Ascending aorta (tissue), 2 donors: ENCODE data around the gene NTSR1. TPM values are rescaled to one million over a fixed set of nuclear protein-coding genes. Genes with fewer than 3 reads are reported as not detected.

Experiments used
- DNase-seq, 2 donors: peaks; one replicate each; pipeline ENCODE4 v3.0.0-alpha.2; 2019; ENCODE audit warnings: low spot score in 2 of 2
- H3K27ac ChIP-seq, 2 donors: fragments of 200-600 bp; sonication (generic); one replicate each; pipeline ENCODE4 v1.5.1; 2016 to 2017; ENCODE audit warnings: mild to moderate bottlenecking in 1 of 2
- H3K27me3 ChIP-seq: fragments of 200-600 bp; sonication (generic); one replicate; pipeline ENCODE4 v1.5.1; 2017
- H3K36me3 ChIP-seq, 2 donors: fragments of 200-600 bp; sonication (generic); one replicate each; pipeline ENCODE4 v1.5.1; 2016
- H3K4me1 ChIP-seq, 2 donors: fragments of 200-600 bp; sonication (generic); one replicate each; pipeline ENCODE4 v1.5.1; 2016 to 2017; ENCODE audit warnings: mild to moderate bottlenecking in 1 of 2
- H3K4me3 ChIP-seq, 2 donors: fragments of 200-600 bp; sonication (generic); one replicate each; pipeline ENCODE4 v1.5.1; 2016 to 2017; ENCODE audit warnings: mild to moderate bottlenecking in 1 of 2
- H3K9me3 ChIP-seq, 2 donors: fragments of 200-600 bp; sonication (generic); one replicate each; pipeline ENCODE4 v1.5.1; 2016
- intact Hi-C: fragments of 100-400 bp; cut with DNase I; formaldehyde crosslinking; loops from one replicate; pipeline ENCODE4 v1.15.1; 2023
- total RNA-seq: library from RNA; depleted of rRNA; stranded (reverse); fragments of >200 nt; gene quantifications from one replicate; pipeline ENCODE4 v1.1.0, GENCODE V29; 2016
- TF ChIP-seq, protein P1 (sequence below), 3 experiments: fragments of 200-600 bp in 2 of 3; fragments of 450-650 bp in 1 of 3; sonication (generic) in 2 of 3; IDR thresholded peaks; one replicate each; pipeline ENCODE4 v1.5.1; 2016 to 2019; ENCODE audit warnings: antibody characterized with exemption in 3 of 3, mild to moderate bottlenecking in 1 of 3, moderate library complexity in 1 of 3

NTSR1 gene
- total RNA-seq, 1 donor from 2014 or later: not detected

- Histone ChIP-seq H3K4me3 (no peak overlapping the region), H3K9me3 (no peaks in the 10 kb centered on the region), H3K27ac (no peak overlapping the region), H3K4me1 (no peaks in the 10 kb centered on the region), H3K36me3 (no peaks in the 10 kb centered on the region), H3K27me3 (no peaks in the 10 kb centered on the region)
- DNase-seq: no peak
- TF ChIP-seq, protein P1, sequence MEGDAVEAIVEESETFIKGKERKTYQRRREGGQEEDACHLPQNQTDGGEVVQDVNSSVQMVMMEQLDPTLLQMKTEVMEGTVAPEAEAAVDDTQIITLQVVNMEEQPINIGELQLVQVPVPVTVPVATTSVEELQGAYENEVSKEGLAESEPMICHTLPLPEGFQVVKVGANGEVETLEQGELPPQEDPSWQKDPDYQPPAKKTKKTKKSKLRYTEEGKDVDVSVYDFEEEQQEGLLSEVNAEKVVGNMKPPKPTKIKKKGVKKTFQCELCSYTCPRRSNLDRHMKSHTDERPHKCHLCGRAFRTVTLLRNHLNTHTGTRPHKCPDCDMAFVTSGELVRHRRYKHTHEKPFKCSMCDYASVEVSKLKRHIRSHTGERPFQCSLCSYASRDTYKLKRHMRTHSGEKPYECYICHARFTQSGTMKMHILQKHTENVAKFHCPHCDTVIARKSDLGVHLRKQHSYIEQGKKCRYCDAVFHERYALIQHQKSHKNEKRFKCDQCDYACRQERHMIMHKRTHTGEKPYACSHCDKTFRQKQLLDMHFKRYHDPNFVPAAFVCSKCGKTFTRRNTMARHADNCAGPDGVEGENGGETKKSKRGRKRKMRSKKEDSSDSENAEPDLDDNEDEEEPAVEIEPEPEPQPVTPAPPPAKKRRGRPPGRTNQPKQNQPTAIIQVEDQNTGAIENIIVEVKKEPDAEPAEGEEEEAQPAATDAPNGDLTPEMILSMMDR (IDR thresholded peaks at IDR 0.05): no peak
- intact Hi-C loops: no loop called here
Measured at GRCh38 chr20:62732031-62732760, 23.6 kb downstream of the NTSR1 start.

DNA sequence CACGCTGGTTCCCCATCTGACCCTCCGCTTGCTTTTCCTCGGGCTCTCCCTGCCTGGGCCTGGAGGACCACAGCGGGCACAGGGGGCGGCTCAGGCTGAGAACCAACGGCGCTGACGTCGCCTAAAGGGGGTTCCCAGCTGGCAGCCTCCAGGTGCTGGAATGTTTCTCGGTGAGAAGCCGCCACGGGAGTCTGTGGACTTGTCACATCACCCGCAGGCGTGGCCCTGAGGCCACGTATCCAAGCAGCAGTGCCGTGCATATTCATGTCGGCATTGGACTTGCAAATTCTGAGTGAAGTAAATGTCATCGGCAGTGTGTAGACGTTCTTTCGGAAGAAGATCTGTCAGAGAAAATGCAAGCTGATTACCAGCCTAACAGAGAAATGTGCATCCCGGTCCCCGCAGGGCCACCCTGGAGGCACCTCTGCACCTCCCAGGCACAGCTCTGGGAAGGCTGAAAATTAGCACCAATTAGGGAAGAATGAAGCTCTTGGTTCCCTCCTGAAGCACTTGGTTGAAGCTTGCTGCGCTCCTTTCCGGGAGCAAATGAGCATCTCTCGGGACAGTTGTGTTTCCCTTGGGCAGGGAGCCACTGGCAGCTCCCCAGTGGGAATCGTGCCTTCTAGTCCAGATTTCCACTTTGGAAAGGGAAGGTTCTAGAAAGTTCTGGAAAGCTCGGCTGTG, 24.3 kb downstream of the NTSR1 start:
- Histone ChIP-seq H3K27ac (no peak overlapping the region), H3K27me3 (no peaks in the 10 kb centered on the region), H3K36me3 (no peaks in the 10 kb centered on the region), H3K9me3 (no peaks in the 10 kb centered on the region), H3K4me1 (no peaks in the 10 kb centered on the region), H3K4me3 (no peak overlapping the region)
- DNase-seq: no peak
- TF ChIP-seq, protein P1 (IDR thresholded peaks at IDR 0.05): no peak
- intact Hi-C loops: no loop called here

DNA sequence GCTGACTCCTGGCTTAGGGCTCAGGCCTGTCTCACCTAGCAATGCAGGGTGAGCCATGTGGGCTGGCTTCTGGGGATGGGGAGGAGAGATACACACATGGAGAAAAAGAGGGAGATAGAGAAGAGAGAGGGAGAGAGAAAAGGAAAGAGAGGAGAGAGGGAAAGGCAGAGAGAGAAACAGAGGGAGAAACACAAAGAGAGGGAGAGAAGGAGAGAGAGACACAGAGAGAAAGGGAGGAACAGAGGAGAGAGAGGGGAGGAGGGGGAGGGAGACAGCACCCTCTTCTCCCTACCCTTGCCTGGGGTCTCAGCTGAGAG, 24.8 kb downstream of the NTSR1 start:
- no peaks in the 10 kb centered on the region for H3K36me3 ChIP-seq
- TF ChIP-seq, protein P1 (IDR thresholded peaks at IDR 0.05): no peak
- no peaks in the 10 kb centered on the region for H3K27me3 ChIP-seq
- no peaks in the 10 kb centered on the region for H3K4me1 ChIP-seq
- DNase-seq: no peak
- no peaks in the 10 kb centered on the region for H3K9me3 ChIP-seq
- intact Hi-C loops: no loop called here
- no peak overlapping the region for H3K4me3 ChIP-seq
- H3K27ac ChIP-seq: no peak overlapping the region

DNA sequence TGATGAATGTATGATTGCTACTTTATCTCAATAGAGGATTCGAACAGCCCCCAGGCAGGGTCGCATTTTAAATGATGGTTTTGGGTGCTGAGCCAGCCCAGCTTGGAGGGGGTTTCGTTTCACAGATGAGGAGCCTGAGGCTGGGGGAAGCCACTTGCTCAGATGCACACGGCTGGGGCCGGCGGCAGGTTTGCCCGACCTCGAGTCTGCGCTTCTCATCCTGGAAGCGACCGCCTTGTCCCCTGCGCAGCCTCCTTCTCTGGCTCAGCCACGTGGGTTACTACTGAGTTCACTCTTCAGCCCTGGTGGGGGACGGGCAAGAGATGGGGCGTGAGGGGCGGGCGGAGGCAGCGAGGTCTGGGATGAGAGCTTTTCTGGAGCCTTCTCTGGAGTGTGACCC, 25.3 kb downstream of the NTSR1 start:
- DNase-seq: no peak
- TF ChIP-seq, protein P1 (IDR thresholded peaks at IDR 0.05): no peak
- Histone ChIP-seq H3K4me3 (no peak overlapping the region), H3K36me3 (no peaks in the 10 kb centered on the region), H3K9me3 (no peaks in the 10 kb centered on the region), H3K27me3 (no peaks in the 10 kb centered on the region), H3K27ac (no peak overlapping the region), H3K4me1 (no peaks in the 10 kb centered on the region)
- intact Hi-C loops: no loop called here

- no peaks in the 10 kb centered on the region for H3K36me3 ChIP-seq
- no peak overlapping the region for H3K4me3 ChIP-seq
- H3K4me1 ChIP-seq: no peaks in the 10 kb centered on the region
- H3K27ac ChIP-seq: no peak overlapping the region
- intact Hi-C loops: no loop called here
- H3K27me3 ChIP-seq: no peaks in the 10 kb centered on the region
- no peak for DNase-seq
- TF ChIP-seq, protein P1 (IDR thresholded peaks at IDR 0.05): no peak
- no peaks in the 10 kb centered on the region for H3K9me3 ChIP-seq
Measured at GRCh38 chr20:62734326-62734725, 25.7 kb downstream of the NTSR1 start.
